Islet of Langerhans (tissue), 1 donor: ENCODE measurements around the gene SMYD3.

Source experiments
- FAIRE-seq: peaks from one replicate; lab custom pipeline; 2011; peaks lifted over from hg19 to GRCh38; lab: Jason Lieb, UNC

Gene SMYD3

DNA sequence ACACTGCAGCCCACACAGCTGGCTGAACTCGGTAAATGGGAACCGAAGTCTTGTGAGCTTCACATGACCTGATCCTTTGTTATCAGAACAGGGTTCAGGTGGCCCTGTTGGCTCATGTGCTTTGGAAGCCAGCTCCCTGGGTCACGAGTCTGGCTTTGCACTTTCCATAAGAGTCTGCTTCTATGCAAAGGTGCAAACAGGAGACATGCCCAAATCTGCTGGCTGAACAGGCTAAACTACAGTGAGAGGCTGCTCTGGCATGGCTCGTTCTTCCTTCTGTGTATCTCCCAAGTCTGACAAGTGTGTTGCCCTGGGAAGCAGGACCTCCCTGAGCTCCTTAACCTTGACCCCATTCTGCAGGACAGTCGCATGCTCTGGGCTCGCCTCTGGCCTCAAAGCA, 802.7 kb downstream of the SMYD3 start:
- FAIRE-seq = no peak

DNA sequence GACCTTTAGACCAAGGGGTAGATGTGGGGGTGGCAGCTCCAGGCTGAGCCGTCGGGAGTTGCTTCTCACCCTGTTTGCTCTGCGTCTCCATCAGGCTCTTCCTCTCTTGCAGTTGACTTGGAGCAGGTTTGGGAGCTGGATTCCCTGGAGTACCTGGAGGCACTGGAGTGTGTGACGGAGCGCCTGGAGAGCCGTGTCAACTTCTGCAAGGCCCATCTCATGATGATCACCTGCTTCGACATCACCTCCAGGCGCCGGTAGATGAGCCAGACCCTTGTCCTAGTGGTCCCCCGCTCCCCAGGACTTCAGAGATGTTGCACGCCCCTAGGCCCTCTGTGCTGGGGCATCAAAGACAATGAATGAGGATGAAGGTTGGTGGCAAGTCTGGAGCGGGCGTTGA, 804.7 kb downstream of the SMYD3 start:
- FAIRE-seq = no peak

DNA sequence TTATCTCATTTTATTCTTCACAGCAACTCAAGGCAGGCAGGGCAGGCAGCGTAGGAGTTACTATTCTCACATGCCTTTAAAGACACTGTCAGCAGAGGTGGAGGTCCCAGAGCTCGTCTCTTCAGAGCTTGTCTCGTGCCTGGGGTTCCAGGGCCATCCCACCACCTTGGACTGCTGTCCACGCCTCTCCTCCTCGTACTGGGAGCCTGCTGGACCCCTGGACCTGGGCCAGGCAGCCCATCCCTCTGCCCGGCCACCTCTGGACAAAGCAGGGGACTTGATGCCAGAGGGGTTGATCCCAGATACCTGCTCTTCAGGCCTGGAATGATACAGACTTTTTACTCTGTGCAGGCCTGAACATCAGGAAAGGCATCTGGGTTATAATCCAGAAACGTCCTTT, 805.4 kb downstream of the SMYD3 start:
- no peak for FAIRE-seq

DNA sequence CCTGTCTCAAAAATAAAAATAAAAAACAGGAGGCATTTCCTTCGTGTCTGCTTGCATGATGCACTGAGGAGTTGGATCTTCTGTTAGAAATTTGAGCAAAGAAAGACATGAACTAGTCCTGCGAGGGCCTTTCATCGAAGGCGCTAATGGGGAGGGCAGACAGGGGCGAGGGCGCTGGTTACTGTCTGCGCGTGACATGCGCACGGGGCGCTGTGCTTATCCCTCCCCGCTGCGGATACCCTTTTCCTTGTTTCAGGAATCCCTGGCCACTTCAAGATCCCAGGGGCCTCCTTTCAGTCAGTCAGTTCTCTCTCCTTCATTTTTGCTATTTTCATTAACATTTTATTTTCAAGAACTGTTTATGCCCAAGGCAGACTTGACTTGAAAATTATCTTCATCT, 806.4 kb downstream of the SMYD3 start:
- no peak for FAIRE-seq
